T-helper 22 cell (primary cell): ENCODE measurements around the gene DDB1.
A peak's percentile ranks its signal among the peaks of the same experiment; 100 is the strongest.

Experiments used
- DNase-seq: peaks from one replicate; pipeline ENCODE4 v3.0.0-alpha.2; 2020; ENCODE audit warnings: low read depth

The DDB1 gene

DNA sequence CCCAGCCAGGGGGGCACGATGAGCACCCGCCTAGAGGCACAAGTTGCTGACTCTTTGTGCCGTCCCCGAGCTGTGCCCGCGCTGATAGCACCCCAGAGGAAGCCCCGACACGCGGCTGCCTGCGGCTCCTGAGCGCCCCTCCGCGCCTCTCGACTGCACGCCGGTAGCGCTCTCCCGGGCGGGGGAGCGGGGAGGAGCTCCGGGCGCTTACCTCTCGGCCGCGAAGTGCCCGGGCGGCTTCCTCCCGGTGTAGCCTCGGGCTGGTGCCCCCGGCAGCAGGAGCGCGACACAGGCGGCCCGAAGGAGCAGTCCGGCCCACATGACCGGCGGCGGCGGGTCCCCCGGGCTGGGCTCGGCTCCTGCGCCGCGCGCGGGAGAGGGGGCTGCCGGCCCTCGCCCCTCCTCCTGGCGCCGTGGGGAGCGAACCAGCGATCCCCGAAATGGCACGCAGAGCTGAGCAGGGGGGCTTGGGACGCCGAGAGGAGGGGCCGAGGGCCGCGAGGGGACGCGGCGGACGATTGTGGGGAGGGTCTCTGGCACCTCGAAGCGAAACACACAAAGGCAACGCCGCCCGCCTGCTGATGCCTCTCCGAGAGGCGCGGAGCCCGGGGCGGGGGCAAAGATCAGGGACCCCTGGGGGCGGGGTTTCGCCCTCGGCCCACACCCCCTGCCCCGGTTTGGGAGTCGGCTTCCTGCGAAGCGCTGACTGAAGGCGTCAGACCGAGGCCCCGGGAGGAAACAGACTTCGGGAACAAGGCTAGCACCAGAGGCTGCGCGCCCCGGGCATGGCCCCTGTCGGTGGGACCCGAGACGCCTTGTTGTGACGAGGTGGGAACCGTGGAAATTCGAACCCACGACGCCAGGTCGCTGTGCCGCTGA is 37.9 kb downstream of the DDB1 start, which contains the start of gene VWCE:
Gene VWCE (minus strand): TSS at position 600 of the 879 bp plus-strand sequence. CDS start 279 bp downstream, at position 321.
- DNase-seq, result peak; percentile 7

DNA sequence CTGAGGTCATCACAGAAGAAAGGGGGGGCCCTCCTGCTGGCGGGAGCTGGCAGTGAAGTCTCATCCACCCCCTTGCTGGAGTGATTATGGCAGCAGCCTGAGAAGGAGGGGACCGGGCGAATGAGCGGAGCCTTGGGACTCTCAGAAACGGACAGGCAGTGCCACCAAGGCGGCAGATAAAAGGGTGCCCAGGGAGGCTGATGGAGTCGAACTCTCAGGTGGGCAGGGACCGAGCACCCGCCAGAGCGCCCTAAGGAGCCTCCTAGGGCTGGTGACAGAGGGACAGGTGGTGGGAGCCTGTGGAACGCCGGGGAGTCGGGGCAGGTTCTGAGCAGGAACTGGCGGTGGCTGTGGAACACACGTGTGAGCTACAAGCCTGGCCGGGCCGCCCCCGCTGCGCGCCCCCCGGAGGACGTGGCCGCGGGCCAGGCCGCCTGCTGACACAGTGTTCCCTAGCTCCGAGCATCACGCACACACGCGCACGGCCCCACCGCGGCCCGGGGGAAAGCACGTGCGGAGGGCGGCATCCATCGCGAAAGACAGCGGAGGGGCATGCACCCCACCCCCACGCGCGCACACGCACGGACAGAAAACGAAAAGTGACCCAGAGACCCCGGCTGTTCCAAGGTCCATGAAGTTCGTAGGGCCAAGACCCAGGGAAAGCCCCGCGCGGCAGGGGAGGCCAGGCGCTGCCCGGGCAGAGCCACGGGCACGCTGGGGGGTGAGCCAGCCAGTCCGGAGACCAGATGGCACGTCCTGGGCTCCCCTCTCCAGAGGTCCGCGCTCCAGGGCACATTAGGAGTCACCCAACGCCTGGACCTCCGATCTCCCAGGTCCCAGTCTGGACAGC is 38.8 kb downstream of the DDB1 start:
- DNase-seq, result no peak

DNA sequence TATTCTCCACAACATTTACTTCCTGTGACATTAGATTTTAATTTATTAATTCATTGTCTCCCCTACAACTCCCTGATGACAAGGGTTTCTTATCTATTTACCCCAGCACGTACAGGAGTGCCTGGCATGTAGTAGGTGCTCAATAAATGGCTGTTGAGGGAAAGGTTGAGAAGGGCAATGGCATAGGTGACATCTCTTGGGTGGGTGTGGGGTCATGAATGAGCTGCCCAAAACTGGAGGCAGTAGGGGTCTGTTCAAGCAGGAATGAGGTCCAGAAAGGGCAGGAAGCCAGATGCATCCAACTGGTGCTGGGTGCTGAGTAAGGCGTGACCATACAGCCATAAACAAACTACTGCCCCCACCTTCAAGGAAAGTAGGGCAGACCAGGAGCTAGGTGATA is 40.5 kb downstream of the DDB1 start:
- DNase-seq, result no peak

DNA sequence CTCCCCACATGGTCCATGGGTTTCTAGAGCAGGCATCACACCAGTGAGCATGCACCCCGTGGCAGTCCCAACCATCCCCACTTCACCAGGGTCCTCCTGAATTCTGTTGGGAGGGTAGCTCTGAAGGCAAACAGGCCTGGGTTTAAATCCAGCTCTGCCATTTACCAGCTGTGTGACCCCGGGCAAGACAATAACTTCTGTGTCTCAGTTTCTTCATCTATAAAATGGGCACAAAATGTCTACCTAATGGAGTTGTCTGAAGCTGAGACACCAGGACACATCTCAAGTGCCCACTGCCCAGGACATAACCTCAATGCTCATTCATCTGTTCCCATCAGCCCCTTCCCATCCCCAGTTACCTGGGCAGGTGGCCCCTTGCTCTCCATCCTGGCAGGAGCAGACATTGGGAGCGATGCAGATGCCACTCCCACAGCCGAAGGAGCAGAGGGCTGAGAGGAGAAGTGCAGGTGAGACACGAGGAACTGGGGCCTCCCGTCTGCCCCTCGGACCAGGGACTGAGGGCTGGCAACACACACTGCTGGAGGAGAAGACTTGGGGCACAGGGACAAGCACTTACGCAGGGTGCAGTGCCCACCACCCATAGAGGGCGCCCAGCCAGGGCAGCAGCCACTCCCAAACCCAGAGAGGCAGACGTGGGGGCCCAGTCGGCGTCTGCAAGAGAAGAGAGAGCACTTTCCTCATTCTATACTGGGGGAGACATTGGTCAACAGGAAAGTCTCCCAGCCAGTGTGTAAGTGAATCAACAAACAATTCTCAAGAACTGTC is 41.8 kb downstream of the DDB1 start:
- DNase-seq, result no peak

DNA sequence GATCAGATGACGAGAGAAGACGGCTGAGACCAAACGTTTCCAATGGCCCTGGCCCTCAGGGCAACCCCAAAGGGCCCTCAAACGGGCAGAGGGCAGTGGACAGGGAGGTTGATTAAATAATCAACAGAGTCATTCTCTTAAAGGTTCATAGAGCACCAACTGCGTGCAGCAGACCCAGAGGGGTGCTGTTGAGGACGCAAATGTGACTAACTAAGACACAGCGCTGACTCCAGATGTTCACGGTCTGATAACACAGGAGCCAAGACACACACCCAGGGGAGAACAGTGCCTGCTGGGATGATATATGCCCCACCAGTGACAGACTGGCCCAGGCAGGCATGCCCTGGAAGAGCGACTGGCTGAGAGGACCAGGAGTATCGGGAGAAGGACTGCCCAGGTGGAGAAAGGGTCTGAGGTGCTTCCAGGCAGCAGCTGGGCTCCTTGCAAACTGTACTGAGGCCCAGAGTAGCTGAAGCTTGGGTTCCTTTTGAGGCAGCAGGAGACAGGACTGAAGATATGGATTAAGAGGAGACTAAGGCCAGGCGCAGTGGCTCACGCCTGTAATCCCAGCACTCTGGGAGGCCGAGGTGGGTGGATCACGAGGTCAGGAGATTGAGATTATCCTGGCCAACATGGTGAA is 45.4 kb downstream of the DDB1 start:
- DNase-seq, result no peak

DNA sequence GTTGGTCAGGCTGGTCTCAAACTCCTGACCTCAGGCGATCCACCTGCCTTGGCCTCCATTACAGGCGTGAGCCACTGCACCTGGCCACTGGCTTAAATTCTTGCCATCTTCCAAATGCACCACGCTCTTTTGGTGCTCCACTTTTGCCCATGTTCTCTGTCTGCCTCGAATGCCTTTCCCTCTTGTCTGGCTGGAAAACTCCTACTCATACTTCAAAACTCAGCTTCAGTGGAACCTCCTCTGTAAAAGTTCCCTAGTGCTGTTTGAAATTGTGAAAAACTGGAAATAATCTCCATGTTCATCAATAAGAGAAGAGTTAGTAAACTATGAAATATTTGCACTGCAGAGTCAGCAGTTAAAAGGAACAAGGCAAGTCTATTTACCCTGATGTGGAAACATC is 49.3 kb downstream of the DDB1 start:
- DNase-seq, result no peak

DNA sequence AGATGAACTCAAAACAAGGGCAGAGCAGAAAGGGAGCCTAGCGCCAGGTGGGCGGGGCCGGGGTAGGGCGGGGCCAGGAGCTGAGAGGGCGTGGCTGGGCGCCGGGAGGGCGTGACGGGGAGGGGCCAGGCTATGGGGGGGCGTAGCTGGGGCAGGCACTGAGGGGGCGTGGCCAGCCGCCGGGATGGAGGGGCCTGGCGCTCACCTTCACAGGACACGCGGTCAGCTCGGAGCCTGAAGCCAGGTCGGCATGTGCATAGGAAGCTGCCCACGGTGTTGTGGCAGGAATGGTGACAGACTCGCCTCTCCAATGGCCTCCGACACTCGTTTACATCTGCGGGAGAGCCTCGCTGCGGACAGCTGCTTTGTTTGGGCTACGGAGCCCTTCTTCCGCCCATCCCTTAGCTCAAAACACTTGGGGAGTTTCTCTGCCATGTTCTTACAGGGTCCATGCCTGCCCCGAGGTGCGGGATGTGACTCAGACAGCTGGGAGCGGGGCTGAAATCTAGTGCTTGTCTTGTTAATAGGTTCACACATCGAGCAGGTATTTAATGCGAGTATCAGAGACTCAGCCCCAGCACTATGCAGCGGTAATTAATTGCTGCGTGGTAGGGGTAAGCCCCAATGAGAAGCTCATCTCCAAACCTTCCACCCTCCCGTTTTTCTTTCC is 51.2 kb downstream of the DDB1 start:
- no peak for DNase-seq

DNA sequence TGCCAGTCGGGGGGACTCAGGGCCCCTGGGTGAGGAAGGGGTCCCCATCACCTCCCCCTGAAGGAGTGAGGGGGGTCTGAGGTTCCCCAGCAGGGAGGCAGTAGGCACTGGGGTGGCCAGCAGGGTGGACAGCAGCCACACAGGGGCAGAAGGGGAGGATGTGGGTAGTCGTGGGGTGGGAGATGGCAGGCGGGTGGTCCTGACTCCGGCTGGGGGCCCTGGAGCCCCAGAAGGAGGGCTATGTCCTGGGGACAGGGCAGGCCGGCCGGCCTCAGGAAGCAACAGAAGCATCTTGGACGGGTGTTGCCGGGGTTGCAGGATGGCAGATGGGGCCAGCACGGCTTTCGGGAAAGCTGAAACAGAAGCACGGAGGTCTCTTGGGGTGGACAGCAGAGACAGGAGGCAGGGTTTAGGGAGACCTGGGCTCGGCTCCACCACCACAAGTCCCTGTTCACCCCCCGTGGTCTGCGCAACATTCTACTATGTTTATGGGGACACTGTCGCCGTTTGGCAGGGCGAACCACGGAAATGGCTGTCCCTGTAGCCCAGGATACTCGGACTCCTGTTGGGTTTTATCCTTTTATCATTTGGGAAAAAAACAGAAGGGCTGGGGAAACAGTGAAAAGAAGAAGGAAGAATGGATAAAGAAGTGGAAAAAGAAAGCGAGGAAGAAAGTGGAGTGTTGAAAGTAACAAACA is 51.9 kb downstream of the DDB1 start:
- no peak for DNase-seq

DNA sequence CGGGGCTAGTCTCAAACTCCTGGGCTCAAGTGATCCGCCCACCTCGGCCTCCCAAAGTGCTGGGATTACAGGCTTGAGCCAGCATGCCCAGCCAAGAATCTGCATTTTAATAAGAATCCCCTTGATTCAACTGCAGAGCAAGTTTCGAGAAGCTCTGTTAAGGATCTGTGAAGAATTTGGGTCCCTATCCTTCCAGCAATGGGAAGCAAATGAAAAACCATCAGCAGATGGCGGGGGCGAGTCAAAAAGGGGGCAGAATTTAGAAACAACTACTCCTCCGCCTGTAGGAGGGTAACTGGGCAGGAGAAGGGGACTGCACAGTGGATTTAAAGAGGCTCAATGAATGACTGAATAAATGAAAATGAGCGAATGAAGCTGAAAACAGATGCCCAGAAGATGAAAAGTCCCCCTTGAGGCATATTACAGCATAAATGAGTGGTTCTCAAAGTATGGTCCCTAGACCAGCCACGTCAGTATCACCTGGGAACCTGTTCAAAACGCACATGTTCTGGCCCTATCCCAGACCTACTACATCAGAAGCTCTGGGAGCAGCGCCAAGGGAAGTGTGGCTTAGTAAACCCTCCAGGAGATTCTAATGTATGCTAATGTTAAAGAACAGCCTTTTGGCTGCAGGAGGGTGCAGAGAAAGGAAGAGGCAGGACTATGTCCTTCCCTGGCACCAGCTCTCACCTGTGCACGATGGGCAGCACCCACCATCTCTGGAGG is 52.8 kb downstream of the DDB1 start:
- DNase-seq, result no peak

DNA sequence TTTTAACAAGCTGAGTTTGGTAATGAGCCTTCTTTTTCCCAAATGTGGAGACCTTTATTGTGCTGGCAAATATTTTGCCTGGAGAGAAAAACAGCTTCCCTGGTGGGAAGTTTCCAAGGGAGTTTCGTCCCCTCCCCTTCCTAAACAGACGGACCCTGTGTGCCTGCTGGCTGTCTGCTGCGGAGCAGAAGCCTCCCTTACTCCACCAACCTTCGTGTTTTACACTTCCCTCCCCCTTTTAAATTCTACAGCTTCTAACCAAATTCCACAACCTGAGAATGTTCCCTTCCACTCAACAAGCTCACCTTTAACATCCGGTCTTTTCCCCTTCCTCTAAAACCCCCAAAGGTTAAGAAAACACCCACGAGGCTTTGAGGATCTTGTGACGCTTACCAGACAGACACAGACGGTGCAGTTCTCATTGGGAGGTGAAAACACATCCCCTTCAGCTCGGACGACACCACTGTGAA is 54.9 kb downstream of the DDB1 start:
- DNase-seq, result no peak

DNA sequence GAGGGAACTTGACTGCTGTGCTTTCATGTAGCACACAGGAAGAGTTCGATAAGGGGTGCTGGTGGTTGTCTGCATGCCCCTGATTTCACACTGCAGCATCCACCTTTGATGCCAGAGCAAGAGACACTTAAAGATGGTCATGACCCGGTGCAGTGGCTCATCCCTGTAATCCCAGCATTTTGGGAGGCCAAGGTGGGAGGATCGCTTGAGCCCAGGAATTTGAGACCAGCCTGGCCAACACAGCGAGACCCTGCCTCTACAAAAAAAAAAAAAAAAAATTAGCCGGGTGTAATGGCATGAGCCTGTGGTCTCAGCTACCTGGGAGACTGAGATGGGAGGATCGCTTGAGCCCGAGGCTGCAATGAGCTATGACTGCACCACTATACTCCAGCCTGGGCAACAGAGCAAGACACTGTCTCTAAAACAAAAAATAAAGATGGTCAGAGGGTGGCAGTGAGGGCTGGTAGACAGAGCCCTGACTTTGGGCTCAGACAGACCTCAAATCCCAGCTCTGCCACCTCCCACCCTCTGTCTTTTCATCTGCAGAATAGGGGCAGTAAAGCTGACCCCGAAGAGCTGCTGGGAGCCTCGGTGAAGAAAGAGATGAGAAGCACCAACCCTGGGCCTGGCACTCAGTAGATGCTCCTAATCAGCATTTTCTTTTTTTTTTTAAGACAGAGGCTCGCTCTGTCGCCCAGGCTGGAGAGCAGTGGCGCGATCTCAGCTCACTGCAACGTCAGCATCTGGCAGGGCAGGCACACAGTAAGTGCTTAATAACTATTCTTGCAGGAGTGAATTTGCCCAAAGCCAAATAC is 55.5 kb downstream of the DDB1 start:
- DNase-seq, result no peak

DNA sequence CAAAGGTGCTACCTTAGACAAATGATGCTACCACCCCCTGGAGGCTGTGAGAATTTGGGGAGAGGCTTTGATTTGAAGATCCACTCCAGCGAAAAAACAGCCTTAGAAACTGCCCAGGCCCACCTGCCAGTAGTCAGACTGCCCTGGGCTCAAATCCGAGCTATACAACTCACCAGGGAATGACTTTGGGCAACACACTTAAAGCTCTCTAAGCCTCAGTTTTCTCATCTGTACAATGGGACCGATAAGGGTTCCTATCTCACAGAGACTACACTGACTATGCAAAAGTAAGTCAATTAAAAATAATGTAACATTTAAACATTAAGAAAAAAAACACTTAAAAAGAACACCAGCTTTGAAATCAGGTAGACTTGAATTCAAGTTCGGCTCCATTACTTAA is 57.7 kb downstream of the DDB1 start:
- DNase-seq, result no peak

DNA sequence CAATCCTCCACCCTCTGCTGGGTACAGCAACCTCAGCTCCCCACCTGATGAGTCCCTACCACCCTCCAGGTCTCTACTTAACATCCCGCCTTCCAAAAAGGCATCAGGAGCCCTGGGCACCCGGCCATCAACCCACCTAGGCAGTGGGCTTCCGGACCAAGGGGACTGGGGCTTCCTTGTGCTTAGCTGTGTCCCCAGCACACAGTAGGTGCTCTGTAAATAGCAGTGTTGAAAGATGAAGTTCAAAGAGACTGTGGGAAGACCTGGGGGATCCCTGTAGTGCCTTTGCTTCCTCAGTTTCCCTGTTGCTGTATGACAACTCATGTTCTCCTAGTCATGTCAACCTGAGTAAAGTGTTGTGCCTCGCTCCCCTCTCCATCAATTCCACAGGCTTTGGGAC is 58.8 kb downstream of the DDB1 start:
- no peak for DNase-seq

DNA sequence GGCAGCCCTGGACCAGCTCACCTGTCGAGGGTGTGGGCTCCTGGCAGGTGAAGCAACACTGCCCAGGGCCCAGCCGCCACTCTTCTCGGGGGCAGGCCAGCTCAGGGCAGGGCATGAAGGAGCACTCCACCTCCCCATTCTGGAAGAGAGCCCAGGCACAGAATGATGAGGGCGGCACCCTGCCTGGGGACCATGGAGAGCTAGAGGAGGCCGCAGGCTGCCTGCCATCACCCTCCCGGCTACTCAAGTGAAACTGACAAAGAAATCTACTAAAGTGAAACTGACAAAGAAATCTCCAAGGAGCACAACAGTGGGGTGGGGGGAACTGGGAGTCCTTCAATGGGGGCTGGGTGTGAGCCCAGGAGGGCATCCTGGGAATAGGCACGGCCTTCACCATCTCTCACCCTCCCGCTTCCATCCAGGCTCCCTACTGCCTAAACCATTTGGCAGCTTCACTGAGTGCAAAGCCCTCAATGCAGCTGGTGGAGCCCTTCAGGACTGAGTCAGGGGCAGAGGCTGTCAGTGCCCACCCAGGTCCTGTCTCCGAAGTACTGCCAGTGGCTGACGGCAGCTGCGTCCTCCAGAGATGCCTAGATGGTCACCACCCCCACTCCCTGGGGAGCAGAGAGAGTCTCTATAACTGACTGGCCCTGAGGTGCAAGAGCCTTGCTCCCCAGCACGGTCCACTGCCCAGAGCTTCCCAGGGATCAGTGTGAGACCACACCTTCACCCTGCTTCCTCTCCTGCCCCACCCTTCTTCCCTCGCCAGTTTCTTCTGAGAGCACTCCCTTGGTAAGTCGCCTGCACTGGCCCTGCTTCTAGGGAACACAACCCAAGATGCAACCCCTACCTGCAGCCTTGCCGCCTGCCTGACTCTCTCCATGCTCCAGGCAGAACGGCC is 59.5 kb downstream of the DDB1 start:
- no peak for DNase-seq

DNA sequence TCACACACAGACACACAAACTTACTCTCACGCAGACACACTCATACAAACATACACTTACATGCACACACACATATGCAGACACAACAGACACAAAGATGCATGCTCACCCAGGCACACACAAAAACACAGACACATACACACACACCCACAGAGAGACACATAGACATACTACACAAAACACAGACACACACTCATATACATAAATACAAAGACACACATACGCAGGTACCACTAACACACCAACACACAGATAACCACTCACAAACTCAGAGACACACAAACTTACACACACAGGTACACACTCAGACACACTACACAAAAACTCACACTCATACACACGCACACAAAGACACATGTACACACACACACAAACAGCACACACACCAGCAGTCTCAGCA is 60.2 kb downstream of the DDB1 start:
- DNase-seq, result no peak

DNA sequence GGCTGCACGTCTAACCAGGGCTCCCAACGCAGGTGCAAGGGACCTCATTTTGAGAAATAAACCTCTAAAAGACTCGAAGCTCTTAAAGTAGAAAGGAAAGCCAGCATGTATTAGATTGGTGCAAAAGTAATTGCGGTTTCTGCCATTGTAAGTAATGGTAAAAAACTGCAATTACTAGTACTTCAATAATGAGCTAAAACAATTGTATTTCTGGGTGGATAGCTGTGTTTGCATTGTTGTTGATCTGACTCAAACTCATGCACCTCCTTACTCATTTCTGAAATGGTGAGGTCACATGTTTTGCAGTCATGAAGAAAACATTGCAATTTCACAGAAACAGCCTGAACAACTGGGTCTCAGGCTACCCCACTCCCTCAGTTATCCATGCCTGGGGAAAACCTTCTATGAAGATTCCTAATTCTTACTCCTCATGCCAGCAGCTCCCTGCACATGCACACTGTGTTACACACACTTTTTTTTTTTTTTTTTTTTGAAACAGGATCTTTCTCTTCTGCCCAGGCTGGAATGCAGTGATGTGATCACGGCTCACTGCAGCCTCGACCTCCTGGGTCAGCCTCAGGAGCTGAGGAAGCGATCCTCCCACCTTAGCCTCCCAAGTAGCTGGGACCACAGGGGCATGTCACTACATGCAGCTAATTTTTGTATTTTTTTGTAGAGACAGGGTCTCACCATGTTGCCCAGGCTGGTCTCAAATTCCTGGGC is 62.4 kb downstream of the DDB1 start:
- no peak for DNase-seq

DNA sequence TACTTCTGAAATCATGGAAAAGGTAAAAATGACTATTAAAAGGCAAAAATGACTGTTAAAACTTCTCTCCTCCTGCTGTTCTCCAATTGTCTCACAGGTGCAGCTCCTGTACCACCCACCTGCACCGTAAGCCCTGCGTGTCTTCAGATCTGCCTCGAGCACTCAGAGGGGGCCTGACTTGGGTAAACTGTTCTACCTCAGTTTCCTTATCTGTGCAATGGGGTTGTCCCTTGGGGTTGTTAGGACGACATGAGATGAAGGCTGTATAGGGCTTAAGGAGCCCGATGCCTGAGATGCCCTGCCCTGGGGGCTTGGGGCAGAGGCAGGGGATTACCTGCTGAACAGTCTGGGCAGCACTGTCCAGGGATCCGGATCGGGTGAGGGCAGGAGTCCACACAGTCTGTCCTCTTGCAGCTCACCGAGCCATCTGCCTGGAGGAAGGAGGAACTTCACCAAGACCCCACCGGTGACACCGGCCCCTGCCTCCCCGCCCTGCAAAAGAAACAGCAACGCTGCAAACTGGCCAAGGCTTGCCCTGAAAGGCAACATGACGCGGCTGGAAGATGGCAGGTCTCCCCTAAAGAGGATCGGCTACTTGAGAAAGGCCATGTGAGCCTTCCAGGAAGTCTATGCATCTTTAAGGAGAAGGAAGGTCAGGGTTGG is 64.2 kb downstream of the DDB1 start:
- DNase-seq, result no peak
